Peyer's patch (tissue), 4 donors: ENCODE measurements around the gene CBLN1. TPM values are rescaled to one million over a fixed set of nuclear protein-coding genes. Genes with fewer than 3 reads are reported as not detected.

Source experiments
- DNase-seq, 3 donors: peaks; one replicate each; pipeline ENCODE4 v3.0.0-alpha.2; 2017 to 2019
- H3K27ac ChIP-seq, 4 donors: fragments of 200-600 bp; sonication (generic); one replicate each; pipeline ENCODE4 v1.5.1; 2016 to 2019
- H3K27me3 ChIP-seq, 2 donors: fragments of 200-600 bp; sonication (generic); one replicate each; pipeline ENCODE4 v1.5.1; 2019
- H3K36me3 ChIP-seq, 3 donors: fragments of 200-600 bp; sonication (generic); one replicate each; pipeline ENCODE4 v1.5.1; 2016 to 2019
- H3K4me1 ChIP-seq, 4 donors: fragments of 200-600 bp; sonication (generic); one replicate each; pipeline ENCODE4 v1.5.1; 2016 to 2019
- H3K4me3 ChIP-seq, 4 donors: fragments of 200-600 bp; sonication (generic); 1 replicate in 3 of 4; 2 replicates in 1 of 4; pipeline ENCODE4 v1.5.1; 2016 to 2019; ENCODE audit warnings: mild to moderate bottlenecking in 1 of 4
- H3K9me3 ChIP-seq, 4 donors: fragments of 200-600 bp; sonication (generic); one replicate each; pipeline ENCODE4 v1.5.1; 2016 to 2019; ENCODE audit warnings: mild to moderate bottlenecking in 1 of 4
- CTCF ChIP-seq, 6 experiments: fragments of 450-650 bp in 4 of 6; fragments of 200-600 bp in 2 of 6; sonication (generic) in 1 of 6; IDR thresholded peaks; one replicate each; pipeline ENCODE4 v1.5.1; 2017 to 2019; ENCODE audit warnings: antibody characterized with exemption in 6 of 6, mild to moderate bottlenecking in 3 of 6, moderate library complexity in 1 of 6
- POLR2A ChIP-seq, 2 donors: fragments of 450-650 bp; IDR thresholded peaks; one replicate each; pipeline ENCODE4 v1.5.1; 2017; ENCODE audit warnings: antibody characterized with exemption in 2 of 2, mild to moderate bottlenecking in 2 of 2, moderate library complexity in 2 of 2
- total RNA-seq, 4 donors: library from RNA; depleted of rRNA; stranded (reverse); fragments of >200 nt; gene quantifications; one replicate each; pipeline ENCODE4 v1.1.0, GENCODE V29; 2016

CBLN1 gene
- total RNA-seq, 4 donors from 2014 or later, result 2.1 TPM; not detected in 3

GRCh38 chr16:49312389-49312985 lies 30.8 kb upstream of the CBLN1 start:
- Histone ChIP-seq H3K27me3 (no peaks in the 10 kb centered on the region), H3K27ac (no peak overlapping the region), H3K4me1 (no peaks in the 10 kb centered on the region), H3K4me3 (no peak overlapping the region), H3K9me3 (no peaks in the 10 kb centered on the region), H3K36me3 (no peaks in the 10 kb centered on the region)
- DNase-seq, result no peak
- no peak for TF ChIP-seq POLR2A (IDR thresholded peaks at IDR 0.05)
- no peak for TF ChIP-seq CTCF (IDR thresholded peaks at IDR 0.05)

GRCh38 chr16:49311823-49312222 lies 30.2 kb upstream of the CBLN1 start:
- no peaks in the 10 kb centered on the region for H3K4me1 ChIP-seq
- H3K27me3 ChIP-seq, result no peaks in the 10 kb centered on the region
- no peak overlapping the region for H3K27ac ChIP-seq
- TF ChIP-seq CTCF (IDR thresholded peaks at IDR 0.05), result no peak
- no peaks in the 10 kb centered on the region for H3K9me3 ChIP-seq
- no peaks in the 10 kb centered on the region for H3K36me3 ChIP-seq
- DNase-seq, result no peak
- no peak overlapping the region for H3K4me3 ChIP-seq

- Histone ChIP-seq H3K27me3 (no peaks in the 10 kb centered on the region), H3K36me3 (no peaks in the 10 kb centered on the region), H3K9me3 (no peaks in the 10 kb centered on the region), H3K4me1 (no peaks in the 10 kb centered on the region), H3K27ac (no peak overlapping the region), H3K4me3 (no peak overlapping the region)
- no peak for DNase-seq
- TF ChIP-seq POLR2A (IDR thresholded peaks at IDR 0.05) (no peak), CTCF (IDR thresholded peaks at IDR 0.05) (no peak)
Observed at GRCh38 chr16:49307176-49307575, 25.5 kb upstream of the CBLN1 start.

- H3K27ac ChIP-seq, result no peak overlapping the region
- DNase-seq, result no peak
- H3K27me3 ChIP-seq, result no peaks in the 10 kb centered on the region
- TF ChIP-seq POLR2A (IDR thresholded peaks at IDR 0.05) (no peak), CTCF (IDR thresholded peaks at IDR 0.05) (no peak)
- H3K36me3 ChIP-seq, result no peaks in the 10 kb centered on the region
- no peak overlapping the region for H3K4me3 ChIP-seq
- H3K9me3 ChIP-seq, result no peaks in the 10 kb centered on the region
- H3K4me1 ChIP-seq, result no peaks in the 10 kb centered on the region
Observed at GRCh38 chr16:49305406-49305805, 23.8 kb upstream of the CBLN1 start.

- Histone ChIP-seq H3K4me3 (no peak overlapping the region), H3K27me3 (no peaks in the 10 kb centered on the region), H3K9me3 (no peaks in the 10 kb centered on the region), H3K27ac (no peak overlapping the region), H3K36me3 (no peaks in the 10 kb centered on the region), H3K4me1 (no peaks in the 10 kb centered on the region)
- no peak for DNase-seq
- TF ChIP-seq CTCF (IDR thresholded peaks at IDR 0.05) (no peak), POLR2A (IDR thresholded peaks at IDR 0.05) (no peak)
Observed at GRCh38 chr16:49292413-49292812, 10.8 kb upstream of the CBLN1 start.

- no peak overlapping the region for H3K4me3 ChIP-seq
- H3K9me3 ChIP-seq, result no peaks in the 10 kb centered on the region
- H3K4me1 ChIP-seq, result peaks cover 0 to 14% (median 0%) of the 10 kb centered on the region in 4 donors
- H3K27ac ChIP-seq, result no peak overlapping the region
- TF ChIP-seq POLR2A (IDR thresholded peaks at IDR 0.05), result no peak
- no peak for TF ChIP-seq CTCF (IDR thresholded peaks at IDR 0.05)
- H3K27me3 ChIP-seq, result peaks cover 0 to 16% of the 10 kb centered on the region in 2 donors
- H3K36me3 ChIP-seq, result no peaks in the 10 kb centered on the region
- DNase-seq, result no peak
Observed at GRCh38 chr16:49287572-49287971, 5.9 kb upstream of the CBLN1 start.
